Measurements from ENCODE around the gene PLCB4.

GRCh38 chr20:9109566-9109965 lies 40.7 kb downstream of the PLCB4 start:
- TF ChIP-seq CTCF (conservative IDR thresholded peaks at IDR 0.05 in 1 of 2, IDR thresholded peaks at IDR 0.05 in 1 of 2; ENCODE audit: extremely low read depth in 1 of 2, insufficient read depth in 1 of 2, low read depth in 1 of 2, low read length in 2 of 2), result no peak
- no peak for TF ChIP-seq EZH2 (IDR thresholded peaks at IDR 0.05; ENCODE audit: borderline replicate concordance, low read length)
